GM18868 (cell line): ENCODE data around the gene PVRIG.
A peak's percentile ranks its signal among the peaks of the same experiment; 100 is the strongest.
"Not testable (repeated sequence)": the region's sequence is repeated elsewhere in the genome, so short reads cannot be mapped to it uniquely, and the experiment has no call there.

Experiments used
- ATAC-seq: cut with Tn5 transposase; IDR thresholded peaks from one replicate; pipeline ENCODE4 v1.9.1; 2021; ENCODE audit warnings: mild to moderate bottlenecking, moderate library complexity; ENCODE audit not compliant: unreplicated experiment

Gene PVRIG

GRCh38 chr7:100224891-100225290 lies 5.1 kb downstream of the PVRIG start:
- ATAC-seq: not testable (repeated sequence)

GRCh38 chr7:100234660-100235317 lies 15.0 kb downstream of the PVRIG start:
- ATAC-seq: not testable (repeated sequence)

DNA sequence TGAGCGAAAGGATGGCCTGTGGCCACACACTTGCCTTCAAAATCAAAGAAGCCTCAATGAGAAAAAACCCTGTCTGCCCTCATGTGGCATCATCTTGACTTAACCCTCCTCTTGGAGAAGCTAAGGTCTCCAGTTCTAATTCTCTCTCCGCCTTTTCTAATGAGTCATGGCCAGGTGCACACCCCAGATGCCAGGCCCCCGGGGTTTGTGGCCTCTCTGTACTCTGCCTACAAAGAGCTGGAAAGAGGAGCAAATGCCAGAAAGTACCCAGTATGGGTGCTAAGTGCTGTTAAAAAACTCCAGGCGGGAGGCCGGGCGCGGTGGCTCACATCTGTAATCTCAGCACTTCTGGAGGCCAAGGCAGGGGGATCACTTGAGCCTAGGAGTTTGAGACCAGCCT lies 20.2 kb downstream of the PVRIG start:
- not testable (repeated sequence) for ATAC-seq

- ATAC-seq: peak; percentile 67
Observed at GRCh38 chr7:100243385-100243784, 23.6 kb downstream of the PVRIG start.

DNA sequence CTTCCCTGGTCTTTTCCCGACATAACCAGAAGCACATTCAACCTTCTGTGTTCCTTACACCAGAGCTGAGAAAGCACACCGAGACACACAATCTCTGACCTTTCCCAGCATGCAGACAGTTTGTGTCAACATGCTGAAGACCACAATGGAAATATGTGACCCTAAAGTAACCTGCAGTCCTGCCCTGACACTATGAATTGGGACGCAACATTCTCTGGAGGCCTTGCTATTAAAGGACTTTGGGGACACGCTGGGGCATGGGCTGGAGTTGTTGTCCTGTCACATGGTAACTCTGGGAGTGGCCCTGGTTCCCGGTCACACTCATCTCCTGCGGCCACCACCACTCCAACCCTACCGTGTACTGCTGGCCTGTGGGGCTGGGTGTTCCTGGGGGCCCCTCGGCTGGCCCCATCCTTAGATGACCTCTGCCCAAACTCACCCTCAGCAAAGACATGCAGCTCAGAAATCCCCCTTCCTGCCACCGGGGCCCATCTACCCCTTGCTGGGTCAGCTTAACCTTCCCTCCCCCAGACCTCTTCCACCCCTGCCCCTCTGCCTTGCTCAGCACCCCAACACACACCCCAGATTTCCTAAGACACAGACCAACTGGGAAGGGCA lies 25.3 kb downstream of the PVRIG start:
- ATAC-seq: not testable (repeated sequence)

DNA sequence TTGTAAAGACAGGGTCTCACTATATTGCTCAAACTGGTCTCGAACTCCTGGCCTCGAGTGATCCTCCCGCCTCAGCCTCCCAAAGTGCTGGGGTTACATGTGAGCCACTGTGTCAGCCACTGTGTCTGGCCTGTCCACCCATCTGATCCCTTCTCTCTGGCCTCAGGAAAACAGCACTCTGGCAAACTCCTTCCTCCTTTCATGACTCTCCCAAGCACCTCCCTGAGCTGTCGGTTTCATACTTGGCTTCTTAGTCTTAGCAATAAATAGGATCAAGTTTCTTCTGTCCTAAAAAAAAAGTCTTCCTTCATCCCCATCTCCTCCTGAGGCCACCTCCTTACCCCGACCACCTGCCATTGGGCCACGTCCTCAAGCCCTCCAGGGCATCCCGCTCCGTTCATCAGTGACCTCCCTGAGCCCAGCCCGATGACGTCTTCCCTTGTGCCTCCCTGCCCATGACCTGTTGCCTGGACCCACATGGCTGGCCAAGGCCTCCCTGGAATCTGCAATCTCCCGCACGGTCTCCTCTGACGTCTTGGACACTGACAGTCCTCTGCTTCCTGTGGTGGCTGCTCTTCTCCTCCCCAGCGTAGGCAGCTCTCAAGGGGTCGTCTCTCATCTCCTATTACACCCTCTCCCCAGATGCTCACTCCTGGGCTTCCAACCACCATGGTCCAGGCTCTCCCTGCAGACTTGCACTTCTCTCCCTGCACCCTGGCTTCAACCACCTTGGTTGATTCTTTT lies 26.5 kb downstream of the PVRIG start:
- ATAC-seq: not testable (repeated sequence)

DNA sequence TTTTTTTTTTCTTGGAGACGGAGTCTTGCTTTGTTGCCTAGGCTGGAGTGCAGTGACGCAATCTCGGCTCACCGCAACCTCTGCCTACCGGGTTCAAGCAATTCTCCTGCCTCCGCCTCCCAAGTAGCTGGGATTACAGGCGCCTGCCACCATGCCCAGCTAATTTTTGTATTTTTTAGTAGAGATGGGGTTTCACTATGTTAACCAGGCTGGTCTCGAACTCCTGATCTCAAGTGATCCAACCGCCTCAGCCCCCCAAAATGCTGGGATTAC lies 27.1 kb downstream of the PVRIG start:
- not testable (repeated sequence) for ATAC-seq

GRCh38 chr7:100247152-100247757 lies 27.5 kb downstream of the PVRIG start:
- ATAC-seq: no peak

DNA sequence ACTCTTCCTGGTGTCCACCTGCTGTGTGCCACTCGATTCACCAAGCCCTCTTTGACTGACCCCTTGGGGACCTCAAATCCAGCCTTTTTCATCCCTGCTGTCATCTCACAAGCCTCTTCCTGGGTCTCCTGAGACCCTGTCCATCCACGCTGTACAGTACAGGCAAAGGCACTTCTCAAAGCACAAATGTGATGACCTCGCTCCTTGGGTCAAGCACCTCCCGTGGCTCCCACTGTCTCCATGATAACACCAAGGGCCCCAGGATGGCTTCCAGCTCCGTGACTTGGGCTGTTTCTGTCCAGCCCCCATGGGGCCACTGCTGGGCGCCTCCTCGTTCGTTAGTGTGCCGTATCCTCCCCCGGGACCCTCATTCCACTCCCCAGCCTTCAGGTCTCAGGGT lies 28.7 kb downstream of the PVRIG start:
- ATAC-seq: no peak

- no peak for ATAC-seq
Observed at GRCh38 chr7:100257017-100257416, 37.3 kb downstream of the PVRIG start.

GRCh38 chr7:100259984-100260383 lies 40.2 kb downstream of the PVRIG start:
- ATAC-seq: not testable (repeated sequence)

DNA sequence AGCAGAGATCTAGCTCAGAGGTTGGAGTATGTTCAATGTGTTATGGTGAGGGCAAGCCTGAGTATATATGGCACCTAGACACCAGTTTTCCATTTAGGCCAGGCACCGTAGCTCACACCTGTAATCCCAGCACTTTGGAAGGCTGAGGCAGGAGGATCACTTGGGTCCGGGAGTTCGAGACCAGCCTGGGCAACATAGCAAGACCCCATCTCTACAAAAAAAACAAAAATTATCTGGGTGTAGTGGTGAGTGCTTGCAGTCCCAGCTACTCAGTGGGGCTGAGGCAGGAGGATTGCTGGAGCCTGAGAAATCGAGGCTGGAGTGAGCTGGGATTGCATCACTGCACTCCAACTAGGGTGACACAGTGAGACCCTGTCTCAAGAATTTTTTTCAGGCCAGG lies 43.1 kb downstream of the PVRIG start:
- not testable (repeated sequence) for ATAC-seq

DNA sequence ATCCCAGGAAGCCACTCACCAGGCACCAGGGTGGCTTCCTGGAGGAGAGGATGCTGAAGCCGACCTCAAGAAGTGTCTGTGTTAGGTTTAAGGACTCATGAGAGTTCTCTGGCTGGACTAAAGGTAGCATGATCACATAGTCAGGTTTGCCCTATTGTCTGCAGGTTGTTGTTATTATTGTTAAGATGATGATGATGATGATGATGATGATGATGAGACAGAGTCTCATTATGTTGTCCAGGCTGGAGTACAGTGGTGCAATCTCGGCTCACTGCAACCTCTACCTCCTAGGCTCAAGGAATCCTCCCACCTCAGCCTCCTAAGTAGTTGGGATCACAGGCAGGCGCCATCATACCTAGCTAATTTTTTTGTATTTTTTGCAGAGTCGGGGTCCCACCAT lies 44.5 kb downstream of the PVRIG start:
- ATAC-seq: not testable (repeated sequence)

- ATAC-seq: not testable (repeated sequence)
Observed at GRCh38 chr7:100264669-100265165, 45.0 kb downstream of the PVRIG start.

- ATAC-seq: not testable (repeated sequence)
Observed at GRCh38 chr7:100265851-100266250, 46.1 kb downstream of the PVRIG start.

DNA sequence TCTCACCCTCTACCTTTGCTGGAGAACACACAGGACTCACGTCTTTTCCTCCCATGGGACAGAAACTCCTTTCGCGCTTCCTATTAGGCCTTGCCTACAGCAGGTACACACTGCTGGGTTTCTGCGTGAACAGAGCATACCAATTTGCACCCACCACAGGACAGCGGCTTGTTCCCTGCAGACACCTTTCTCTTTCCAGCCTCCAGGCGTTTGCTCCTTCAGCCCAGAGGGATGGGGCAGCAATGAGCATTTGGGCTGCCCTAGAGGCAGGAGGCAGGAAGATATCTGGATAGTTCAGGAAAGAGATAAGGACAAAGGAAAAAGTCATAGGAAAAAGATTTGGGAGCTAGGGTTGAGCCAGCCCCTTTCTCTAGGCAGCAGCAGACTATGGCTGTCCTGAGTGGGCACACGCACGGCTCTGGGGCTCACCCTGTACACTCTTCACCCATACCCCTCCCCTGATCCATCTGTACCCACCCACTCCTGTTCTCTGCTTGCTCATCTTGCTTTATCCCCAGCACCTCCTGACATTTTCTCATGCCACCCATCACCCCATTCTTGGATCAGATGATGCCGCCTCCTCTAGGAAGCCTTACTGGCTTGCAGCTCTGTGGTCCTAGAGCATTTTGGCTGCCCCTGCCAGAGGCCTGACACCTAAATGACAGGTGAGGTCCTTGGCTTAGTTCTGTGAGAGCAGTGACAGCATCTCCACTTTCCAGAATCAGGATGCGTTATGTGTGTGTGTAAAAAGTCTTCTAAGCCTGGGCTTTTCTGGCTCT lies 47.0 kb downstream of the PVRIG start:
- no peak for ATAC-seq

GRCh38 chr7:100267648-100268047 lies 47.9 kb downstream of the PVRIG start:
- no peak for ATAC-seq

DNA sequence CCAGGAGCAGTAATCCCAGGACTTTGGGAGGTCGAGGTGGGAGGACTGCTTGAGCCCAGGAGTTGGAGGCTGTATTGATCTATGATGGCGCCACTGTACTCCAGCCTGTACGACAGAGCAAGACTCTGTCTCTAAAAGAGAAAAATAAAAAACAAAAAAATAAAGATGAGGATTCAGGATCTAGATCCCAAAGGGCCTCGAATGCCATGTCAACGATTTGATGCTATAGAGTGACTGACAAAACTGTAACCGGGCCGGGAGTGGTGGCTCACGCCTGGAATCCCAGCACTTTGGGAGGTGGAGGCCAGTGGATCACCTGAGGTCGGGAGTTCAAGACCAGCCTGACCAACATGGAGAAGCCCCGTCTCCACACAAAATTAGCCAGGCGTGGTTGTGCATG lies 49.1 kb downstream of the PVRIG start:
- not testable (repeated sequence) for ATAC-seq

DNA sequence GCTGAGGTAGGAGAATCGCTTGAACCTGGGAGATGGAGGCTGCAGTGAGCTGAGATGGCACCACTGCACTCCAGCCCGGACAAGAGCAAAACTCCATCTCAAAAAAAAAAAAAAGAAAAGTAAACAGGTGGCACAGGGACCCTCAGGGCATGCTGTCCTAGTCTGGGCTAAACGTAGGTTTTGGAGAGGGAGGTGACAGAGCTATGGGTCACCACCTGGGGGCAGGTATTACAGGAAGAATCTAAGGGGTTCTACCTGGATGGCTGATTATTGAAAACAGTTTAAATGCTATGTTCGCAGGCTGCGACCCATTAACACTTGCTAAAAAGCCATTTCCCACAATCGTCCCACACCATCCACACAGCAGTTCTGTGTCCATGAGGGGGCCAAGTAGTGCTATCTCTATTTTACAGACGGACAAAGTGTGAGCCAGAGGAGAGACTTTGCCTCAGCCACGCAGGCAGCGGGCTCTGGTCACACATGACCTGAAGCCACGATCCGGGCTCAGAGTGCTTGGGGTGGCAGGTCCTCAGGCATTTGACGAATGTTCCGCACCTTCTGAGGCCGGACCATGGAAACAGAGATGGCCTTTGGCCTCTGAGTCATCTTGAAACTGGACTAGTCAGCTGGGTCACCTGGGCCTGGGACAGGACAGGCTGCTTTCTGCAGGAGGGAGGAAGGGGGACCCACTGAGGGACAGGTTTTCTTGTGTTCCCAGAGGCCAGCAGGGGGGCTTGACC lies 49.7 kb downstream of the PVRIG start:
- not testable (repeated sequence) for ATAC-seq
